ENCODE measurements around the gene IL1R2. TPM values are rescaled to one million over a fixed set of nuclear protein-coding genes. Genes with fewer than 3 reads are reported as not detected.

The IL1R2 gene
- total and polyA plus RNA-seq, 2 of the 13 experiments (the other 11 are each of a cell fraction or from before 2014, with no cell fraction given), result 3.6 to 7.3 TPM

DNA sequence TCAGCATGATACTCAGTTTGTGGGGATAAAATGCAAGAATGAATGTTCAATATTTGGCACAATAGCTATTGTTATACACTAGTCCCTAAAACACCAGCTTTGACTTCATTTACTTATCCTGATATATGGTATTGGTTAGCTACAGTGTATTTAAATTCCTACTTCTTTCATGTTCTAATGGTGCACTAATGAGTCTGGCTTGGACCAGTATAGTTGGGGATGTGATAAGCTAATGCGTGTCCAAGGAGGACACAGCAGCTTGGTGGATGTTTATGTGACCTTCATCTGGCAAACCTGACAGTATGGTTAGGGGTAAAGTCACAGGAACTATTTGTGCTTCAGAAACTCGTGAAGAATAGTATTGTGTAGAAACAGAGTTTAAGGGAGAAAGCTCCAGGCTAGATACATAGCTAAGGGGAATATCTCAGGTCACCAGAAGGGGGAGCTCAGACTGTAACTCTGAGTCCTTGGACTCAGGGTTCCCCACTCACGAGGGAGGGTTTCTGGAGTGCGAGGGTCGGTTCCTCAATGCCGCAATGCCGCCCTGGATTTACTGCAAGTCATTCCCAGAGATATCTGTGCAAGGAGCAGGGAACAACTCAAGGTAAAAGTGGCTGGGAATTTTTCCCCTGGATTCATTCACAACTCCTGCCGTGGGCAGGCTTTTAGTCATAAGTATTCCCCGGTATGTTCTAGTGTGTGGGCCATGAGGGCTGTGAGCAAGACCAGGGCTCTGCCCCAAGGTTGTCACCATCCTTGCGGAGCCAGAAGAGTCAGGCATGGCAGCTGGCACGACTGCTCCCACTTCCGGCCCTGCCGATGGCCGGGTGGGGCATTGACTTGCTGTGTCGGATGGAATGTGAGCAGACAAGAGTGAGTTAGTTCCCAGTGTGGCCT, 14.5 kb downstream of the IL1R2 start (continued):
- TF ChIP-seq, protein P1, sequence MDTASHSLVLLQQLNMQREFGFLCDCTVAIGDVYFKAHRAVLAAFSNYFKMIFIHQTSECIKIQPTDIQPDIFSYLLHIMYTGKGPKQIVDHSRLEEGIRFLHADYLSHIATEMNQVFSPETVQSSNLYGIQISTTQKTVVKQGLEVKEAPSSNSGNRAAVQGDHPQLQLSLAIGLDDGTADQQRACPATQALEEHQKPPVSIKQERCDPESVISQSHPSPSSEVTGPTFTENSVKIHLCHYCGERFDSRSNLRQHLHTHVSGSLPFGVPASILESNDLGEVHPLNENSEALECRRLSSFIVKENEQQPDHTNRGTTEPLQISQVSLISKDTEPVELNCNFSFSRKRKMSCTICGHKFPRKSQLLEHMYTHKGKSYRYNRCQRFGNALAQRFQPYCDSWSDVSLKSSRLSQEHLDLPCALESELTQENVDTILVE (CRISPR knock-in tag; IDR thresholded peaks at IDR 0.05), result peak; percentile 56; the same call in 1 of the 2 replicates
- TF ChIP-seq ZMYM4 (CRISPR knock-in tag; IDR thresholded peaks at IDR 0.05) (peak; percentile 48; the same call in 1 of the 2 replicates), SALL1 (CRISPR knock-in tag; IDR thresholded peaks at IDR 0.05) (peak; percentile 32; the same call in 1 of the 2 replicates), NFKBIZ (CRISPR knock-in tag; IDR thresholded peaks at IDR 0.05) (0 out of 2 replicates have a peak, but pooled peaks have one; percentile 30), KAT8 (CRISPR knock-in tag; IDR thresholded peaks at IDR 0.05) (peak; percentile 50; the same call in 1 of the 2 replicates), ZFX (CRISPR knock-in tag; IDR thresholded peaks at IDR 0.05; ENCODE audit: low read depth) (peak; percentile 27; the same call in 1 of the 2 replicates), REPIN1 (CRISPR knock-in tag; IDR thresholded peaks at IDR 0.05; ENCODE audit: borderline replicate concordance, low read depth) (peak; percentile 44; the same call in 1 of the 2 replicates), NFE2L1 (CRISPR knock-in tag; IDR thresholded peaks at IDR 0.05; ENCODE audit: borderline replicate concordance) (peak; percentile 41; the same call in 1 of the 2 replicates), ARHGAP35 (CRISPR knock-in tag; IDR thresholded peaks at IDR 0.05; ENCODE audit: borderline replicate concordance) (0 out of 2 replicates have a peak, but pooled peaks have one; percentile 16), MIXL1 (CRISPR knock-in tag; IDR thresholded peaks at IDR 0.05) (peak; percentile 34; the same call in 1 of the 2 replicates), IRF2 (CRISPR knock-in tag; IDR thresholded peaks at IDR 0.05) (peak; percentile 53; the same call in 1 of the 2 replicates), KMT2B (CRISPR knock-in tag; IDR thresholded peaks at IDR 0.05) (0 out of 2 replicates have a peak, but pooled peaks have one; percentile 40), U2AF1 (optimal IDR thresholded peaks at IDR 0.05; ENCODE audit: low read depth, low read length) (no peak), NR3C1 (CRISPR knock-in tag; IDR thresholded peaks at IDR 0.05) (no peak), PAX8 (CRISPR knock-in tag; IDR thresholded peaks at IDR 0.05; ENCODE audit: borderline replicate concordance) (0 out of 2 replicates have a peak, but pooled peaks have one; percentile 21), NONO (IDR thresholded peaks at IDR 0.05) (no peak), NONO (CRISPR knock-in tag; conservative IDR thresholded peaks at IDR 0.05) (0 out of 2 replicates have a peak, but pooled peaks have one; percentile 16), HMGA1 (CRISPR knock-in tag; conservative IDR thresholded peaks at IDR 0.05) (no peak), ZNF572 (CRISPR knock-in tag; IDR thresholded peaks at IDR 0.05) (no peak), KDM5B (CRISPR knock-in tag; IDR thresholded peaks at IDR 0.05; ENCODE audit: borderline replicate concordance) (0 out of 2 replicates have a peak, but pooled peaks have one; percentile 31)
- TF ChIP-seq, protein P2, sequence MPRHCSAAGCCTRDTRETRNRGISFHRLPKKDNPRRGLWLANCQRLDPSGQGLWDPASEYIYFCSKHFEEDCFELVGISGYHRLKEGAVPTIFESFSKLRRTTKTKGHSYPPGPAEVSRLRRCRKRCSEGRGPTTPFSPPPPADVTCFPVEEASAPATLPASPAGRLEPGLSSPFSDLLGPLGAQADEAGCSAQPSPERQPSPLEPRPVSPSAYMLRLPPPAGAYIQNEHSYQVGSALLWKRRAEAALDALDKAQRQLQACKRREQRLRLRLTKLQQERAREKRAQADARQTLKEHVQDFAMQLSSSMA (CRISPR knock-in tag; IDR thresholded peaks at IDR 0.05), result no peak
- TF ChIP-seq, protein P3, sequence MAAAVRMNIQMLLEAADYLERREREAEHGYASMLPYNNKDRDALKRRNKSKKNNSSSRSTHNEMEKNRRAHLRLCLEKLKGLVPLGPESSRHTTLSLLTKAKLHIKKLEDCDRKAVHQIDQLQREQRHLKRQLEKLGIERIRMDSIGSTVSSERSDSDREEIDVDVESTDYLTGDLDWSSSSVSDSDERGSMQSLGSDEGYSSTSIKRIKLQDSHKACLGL (CRISPR knock-in tag; IDR thresholded peaks at IDR 0.05), result no peak
- TF ChIP-seq, protein P4, sequence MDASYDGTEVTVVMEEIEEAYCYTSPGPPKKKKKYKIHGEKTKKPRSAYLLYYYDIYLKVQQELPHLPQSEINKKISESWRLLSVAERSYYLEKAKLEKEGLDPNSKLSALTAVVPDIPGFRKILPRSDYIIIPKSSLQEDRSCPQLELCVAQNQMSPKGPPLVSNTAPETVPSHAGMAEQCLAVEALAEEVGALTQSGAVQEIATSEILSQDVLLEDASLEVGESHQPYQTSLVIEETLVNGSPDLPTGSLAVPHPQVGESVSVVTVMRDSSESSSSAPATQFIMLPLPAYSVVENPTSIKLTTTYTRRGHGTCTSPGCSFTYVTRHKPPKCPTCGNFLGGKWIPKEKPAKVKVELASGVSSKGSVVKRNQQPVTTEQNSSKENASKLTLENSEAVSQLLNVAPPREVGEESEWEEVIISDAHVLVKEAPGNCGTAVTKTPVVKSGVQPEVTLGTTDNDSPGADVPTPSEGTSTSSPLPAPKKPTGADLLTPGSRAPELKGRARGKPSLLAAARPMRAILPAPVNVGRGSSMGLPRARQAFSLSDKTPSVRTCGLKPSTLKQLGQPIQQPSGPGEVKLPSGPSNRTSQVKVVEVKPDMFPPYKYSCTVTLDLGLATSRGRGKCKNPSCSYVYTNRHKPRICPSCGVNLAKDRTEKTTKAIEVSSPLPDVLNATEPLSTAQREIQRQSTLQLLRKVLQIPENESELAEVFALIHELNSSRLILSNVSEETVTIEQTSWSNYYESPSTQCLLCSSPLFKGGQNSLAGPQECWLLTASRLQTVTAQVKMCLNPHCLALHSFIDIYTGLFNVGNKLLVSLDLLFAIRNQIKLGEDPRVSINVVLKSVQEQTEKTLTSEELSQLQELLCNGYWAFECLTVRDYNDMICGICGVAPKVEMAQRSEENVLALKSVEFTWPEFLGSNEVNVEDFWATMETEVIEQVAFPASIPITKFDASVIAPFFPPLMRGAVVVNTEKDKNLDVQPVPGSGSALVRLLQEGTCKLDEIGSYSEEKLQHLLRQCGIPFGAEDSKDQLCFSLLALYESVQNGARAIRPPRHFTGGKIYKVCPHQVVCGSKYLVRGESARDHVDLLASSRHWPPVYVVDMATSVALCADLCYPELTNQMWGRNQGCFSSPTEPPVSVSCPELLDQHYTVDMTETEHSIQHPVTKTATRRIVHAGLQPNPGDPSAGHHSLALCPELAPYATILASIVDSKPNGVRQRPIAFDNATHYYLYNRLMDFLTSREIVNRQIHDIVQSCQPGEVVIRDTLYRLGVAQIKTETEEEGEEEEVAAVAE (CRISPR knock-in tag; IDR thresholded peaks at IDR 0.05; ENCODE audit: borderline replicate concordance), result peak; percentile 24; the same call in 1 of the 2 replicates
